ENCODE results near the gene MCCC2.
"Not testable (repeated sequence)": the region's sequence is repeated elsewhere in the genome, so short reads cannot be mapped to it uniquely, and the experiment has no call there.

DNA sequence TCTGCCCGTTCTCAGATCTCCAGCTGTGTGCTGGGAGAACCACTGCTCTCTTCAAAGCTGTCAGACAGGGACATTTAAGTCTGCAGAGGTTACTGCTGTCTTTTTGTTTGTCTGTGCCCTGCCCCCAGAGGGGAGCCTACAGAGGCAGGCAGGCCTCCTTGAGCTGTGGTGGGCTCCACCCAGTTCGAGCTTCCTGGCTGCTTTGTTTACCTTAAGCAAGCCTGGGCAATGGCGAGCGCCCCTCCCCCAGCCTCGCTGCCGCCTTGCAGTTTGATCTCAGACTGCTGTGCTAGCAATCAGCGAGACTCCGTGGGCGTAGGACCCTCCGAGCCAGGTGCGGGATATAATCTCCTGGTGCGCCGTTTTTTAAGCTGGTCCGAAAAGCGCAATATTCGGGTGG is 22.8 kb downstream of the MCCC2 start:
- TF ChIP-seq, protein P1, sequence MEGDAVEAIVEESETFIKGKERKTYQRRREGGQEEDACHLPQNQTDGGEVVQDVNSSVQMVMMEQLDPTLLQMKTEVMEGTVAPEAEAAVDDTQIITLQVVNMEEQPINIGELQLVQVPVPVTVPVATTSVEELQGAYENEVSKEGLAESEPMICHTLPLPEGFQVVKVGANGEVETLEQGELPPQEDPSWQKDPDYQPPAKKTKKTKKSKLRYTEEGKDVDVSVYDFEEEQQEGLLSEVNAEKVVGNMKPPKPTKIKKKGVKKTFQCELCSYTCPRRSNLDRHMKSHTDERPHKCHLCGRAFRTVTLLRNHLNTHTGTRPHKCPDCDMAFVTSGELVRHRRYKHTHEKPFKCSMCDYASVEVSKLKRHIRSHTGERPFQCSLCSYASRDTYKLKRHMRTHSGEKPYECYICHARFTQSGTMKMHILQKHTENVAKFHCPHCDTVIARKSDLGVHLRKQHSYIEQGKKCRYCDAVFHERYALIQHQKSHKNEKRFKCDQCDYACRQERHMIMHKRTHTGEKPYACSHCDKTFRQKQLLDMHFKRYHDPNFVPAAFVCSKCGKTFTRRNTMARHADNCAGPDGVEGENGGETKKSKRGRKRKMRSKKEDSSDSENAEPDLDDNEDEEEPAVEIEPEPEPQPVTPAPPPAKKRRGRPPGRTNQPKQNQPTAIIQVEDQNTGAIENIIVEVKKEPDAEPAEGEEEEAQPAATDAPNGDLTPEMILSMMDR (conservative IDR thresholded peaks at IDR 0.05; ENCODE audit: low read depth, low read length): not testable (repeated sequence)
- not testable (repeated sequence) for TF ChIP-seq MAFK (IDR thresholded peaks at IDR 0.05; ENCODE audit: low read depth, low read length); FOS (IDR thresholded peaks at IDR 0.05; ENCODE audit: low read depth, low read length); BHLHE40 (IDR thresholded peaks at IDR 0.05; ENCODE audit: low read depth, low read length); RAD21 (IDR thresholded peaks at IDR 0.05; ENCODE audit: low read length); NFE2L2 (IDR thresholded peaks at IDR 0.05; ENCODE audit: low read depth, low read length); CEBPB (IDR thresholded peaks at IDR 0.05; ENCODE audit: low read depth, low read length); POLR2A (IDR thresholded peaks at IDR 0.05; ENCODE audit: low read depth, low read length); SMC3 (IDR thresholded peaks at IDR 0.05; ENCODE audit: low read depth, low read length); MXI1 (IDR thresholded peaks at IDR 0.05; ENCODE audit: borderline replicate concordance, low read depth, low read length); CHD1 (IDR thresholded peaks at IDR 0.05; ENCODE audit: low read depth, low read length); MAZ (IDR thresholded peaks at IDR 0.05; ENCODE audit: borderline replicate concordance, low read depth, low read length)
- TF ChIP-seq, protein P2, sequence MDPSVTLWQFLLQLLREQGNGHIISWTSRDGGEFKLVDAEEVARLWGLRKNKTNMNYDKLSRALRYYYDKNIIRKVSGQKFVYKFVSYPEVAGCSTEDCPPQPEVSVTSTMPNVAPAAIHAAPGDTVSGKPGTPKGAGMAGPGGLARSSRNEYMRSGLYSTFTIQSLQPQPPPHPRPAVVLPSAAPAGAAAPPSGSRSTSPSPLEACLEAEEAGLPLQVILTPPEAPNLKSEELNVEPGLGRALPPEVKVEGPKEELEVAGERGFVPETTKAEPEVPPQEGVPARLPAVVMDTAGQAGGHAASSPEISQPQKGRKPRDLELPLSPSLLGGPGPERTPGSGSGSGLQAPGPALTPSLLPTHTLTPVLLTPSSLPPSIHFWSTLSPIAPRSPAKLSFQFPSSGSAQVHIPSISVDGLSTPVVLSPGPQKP (IDR thresholded peaks at IDR 0.05; ENCODE audit: borderline replicate concordance, low read depth, low read length): not testable (repeated sequence)
- TF ChIP-seq, protein P3, sequence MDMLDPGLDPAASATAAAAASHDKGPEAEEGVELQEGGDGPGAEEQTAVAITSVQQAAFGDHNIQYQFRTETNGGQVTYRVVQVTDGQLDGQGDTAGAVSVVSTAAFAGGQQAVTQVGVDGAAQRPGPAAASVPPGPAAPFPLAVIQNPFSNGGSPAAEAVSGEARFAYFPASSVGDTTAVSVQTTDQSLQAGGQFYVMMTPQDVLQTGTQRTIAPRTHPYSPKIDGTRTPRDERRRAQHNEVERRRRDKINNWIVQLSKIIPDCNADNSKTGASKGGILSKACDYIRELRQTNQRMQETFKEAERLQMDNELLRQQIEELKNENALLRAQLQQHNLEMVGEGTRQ (IDR thresholded peaks at IDR 0.05; ENCODE audit: low read depth, low read length): not testable (repeated sequence)

Data from IMR-90 (cell line).